Panc1 (cell line): Measurements from ENCODE around the gene PPP1R12A. TPM values are rescaled to one million over a fixed set of nuclear protein-coding genes. Genes with fewer than 3 reads are reported as not detected.

ENCODE experiments used
- ATAC-seq: fragments of 200-7000 bp; cut with Tn5 transposase; 2 replicates; pipeline ENCODE4 v1.9.1; 2020; ENCODE audit warnings: mild to moderate bottlenecking, moderate library complexity
- BruUV-seq: library from RNA; stranded (reverse); fragments of 400-500 nt; replicated peaks from 2 replicates; lab custom pipeline; 2021; lab: Mats Ljungman, UMichigan
- CTCF ChIA-PET: fragments of 300-600 bp; sonication (Branson Sonifier 250); formaldehyde crosslinking; loops from one replicate; lab custom pipeline; 2022; ENCODE audit warnings: antibody characterized with exemption; lab: Charles Lee
- POLR2A ChIA-PET: fragments of 300-600 bp; sonication (Branson Sonifier 250); formaldehyde crosslinking; loops from one replicate; lab custom pipeline; 2022; ENCODE audit warnings: antibody characterized with exemption; lab: Charles Lee
- DNase-seq: peaks from one replicate; pipeline ENCODE4 v3.0.0-alpha.2; 2010; ENCODE audit warnings: low read depth, low spot score
- H3K27ac ChIP-seq: 2 replicates; pipeline ENCODE4 v1.5.1; 2011; ENCODE audit warnings: mild to moderate bottlenecking, low read length, inconsistent platforms
- H3K27me3 ChIP-seq: fragments of 200-500 bp; sonication (Bioruptor generic); 2 replicates; pipeline ENCODE4 v1.6.0; 2014; ENCODE audit warnings: low read length, inconsistent platforms; ENCODE audit not compliant: control insufficient read depth, insufficient read depth
- H3K36me3 ChIP-seq: fragments of 200-500 bp; sonication (Bioruptor generic); 2 replicates; pipeline ENCODE4 v1.5.1; 2014; ENCODE audit warnings: inconsistent platforms, mild to moderate bottlenecking, low read length, moderate library complexity; ENCODE audit not compliant: control insufficient read depth, insufficient read depth
- H3K4me1 ChIP-seq: 2 replicates; pipeline ENCODE4 v1.5.1; 2011; ENCODE audit warnings: inconsistent platforms, mild to moderate bottlenecking, low read length, moderate library complexity; ENCODE audit not compliant: control insufficient read depth, insufficient read depth
- H3K4me3 ChIP-seq, 2 experiments: 2 replicates each; pipeline ENCODE4 v1.5.1; 2011 to 2012; ENCODE audit warnings: low read depth in 2 of 2, low read length in 2 of 2, mild to moderate bottlenecking in 2 of 2, inconsistent platforms in 1 of 2, moderate library complexity in 1 of 2
- H3K9me3 ChIP-seq: fragments of 200-500 bp; sonication (Bioruptor generic); 2 replicates; pipeline ENCODE4 v1.5.1; 2014; ENCODE audit warnings: low read depth, mild to moderate bottlenecking, inconsistent platforms, low read length, moderate library complexity; ENCODE audit not compliant: control insufficient read depth, insufficient read depth
- POLR2AphosphoS5 ChIP-seq: IDR thresholded peaks from 2 replicates; pipeline ENCODE4 v1.6.1; 2012; ENCODE audit warnings: mild to moderate bottlenecking, low read depth, low read length, moderate library complexity
- REST ChIP-seq, 2 experiments: IDR thresholded peaks; 2 replicates each; pipeline ENCODE4 v1.6.1; 2011 to 2012; ENCODE audit warnings: low read depth in 2 of 2, control low read depth in 1 of 2, low read length in 1 of 2, mild to moderate bottlenecking in 1 of 2, moderate library complexity in 1 of 2; ENCODE audit not compliant: insufficient read depth in 1 of 2
- SIN3A ChIP-seq: IDR thresholded peaks from 2 replicates; pipeline ENCODE4 v1.6.1; 2012; ENCODE audit warnings: low read depth, mild to moderate bottlenecking, low read length, moderate library complexity, borderline replicate concordance; ENCODE audit not compliant: insufficient read depth
- TCF7L2 ChIP-seq: IDR thresholded peaks from 2 replicates; pipeline ENCODE4 v1.6.1; 2011; ENCODE audit warnings: mild to moderate bottlenecking, low read depth, low read length, inconsistent platforms
- in situ Hi-C: cut with HindIII; loops from 2 replicates; pipeline ENCODE4 v1.10.0; 2016; ENCODE audit warnings: low sequenced_read_pairs, low pct_unique_long_range_greater_than_20kb
- intact Hi-C: fragments of 100-400 bp; cut with micrococcal nuclease; formaldehyde crosslinking; loops from one replicate; pipeline ENCODE4 v1.10.0; 2022; ENCODE audit not compliant: unreplicated experiment
- total RNA-seq: library from RNA; stranded (reverse); gene quantifications from one replicate; pipeline ENCODE4 v1.2.1, GENCODE V29; 2021; ENCODE audit not compliant: unreplicated experiment
- TF ChIP-seq, protein P1 (sequence below): fragments of 450-650 bp; IDR thresholded peaks from 2 replicates; pipeline ENCODE4 v1.5.1; 2017; ENCODE audit warnings: mild to moderate bottlenecking

The PPP1R12A gene
- total RNA-seq, 1 experiment from 2014 or later = 61.6 TPM

- H3K27me3 ChIP-seq = no peaks in the 10 kb centered on the region
- H3K4me1 ChIP-seq = no peaks in the 10 kb centered on the region; the same call in 1 of the 2 replicates
- in situ Hi-C loops (no loop called here), intact Hi-C loops (loop anchor here (10.0 kb wide), 1 partner anchor 299 kb away; no protein-coding TSS in a partner anchor)
- POLR2A ChIA-PET = interaction anchor here (0.6 kb wide), 1 partner anchor 195 kb away, joined by 7 read pairs; the partner anchor contains the start of gene PAWR
- no peak overlapping the region for H3K4me3 ChIP-seq
- CTCF ChIA-PET = no interaction called here
- no peak for TF ChIP-seq TCF7L2
- TF ChIP-seq, protein P1, sequence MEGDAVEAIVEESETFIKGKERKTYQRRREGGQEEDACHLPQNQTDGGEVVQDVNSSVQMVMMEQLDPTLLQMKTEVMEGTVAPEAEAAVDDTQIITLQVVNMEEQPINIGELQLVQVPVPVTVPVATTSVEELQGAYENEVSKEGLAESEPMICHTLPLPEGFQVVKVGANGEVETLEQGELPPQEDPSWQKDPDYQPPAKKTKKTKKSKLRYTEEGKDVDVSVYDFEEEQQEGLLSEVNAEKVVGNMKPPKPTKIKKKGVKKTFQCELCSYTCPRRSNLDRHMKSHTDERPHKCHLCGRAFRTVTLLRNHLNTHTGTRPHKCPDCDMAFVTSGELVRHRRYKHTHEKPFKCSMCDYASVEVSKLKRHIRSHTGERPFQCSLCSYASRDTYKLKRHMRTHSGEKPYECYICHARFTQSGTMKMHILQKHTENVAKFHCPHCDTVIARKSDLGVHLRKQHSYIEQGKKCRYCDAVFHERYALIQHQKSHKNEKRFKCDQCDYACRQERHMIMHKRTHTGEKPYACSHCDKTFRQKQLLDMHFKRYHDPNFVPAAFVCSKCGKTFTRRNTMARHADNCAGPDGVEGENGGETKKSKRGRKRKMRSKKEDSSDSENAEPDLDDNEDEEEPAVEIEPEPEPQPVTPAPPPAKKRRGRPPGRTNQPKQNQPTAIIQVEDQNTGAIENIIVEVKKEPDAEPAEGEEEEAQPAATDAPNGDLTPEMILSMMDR = no peak
- TF ChIP-seq SIN3A = no peak
- no peak for TF ChIP-seq POLR2AphosphoS5
- no peak for TF ChIP-seq REST (IDR thresholded peaks at IDR 0.05; ENCODE audit: insufficient read depth in 1 of 2, low read depth in 2 of 2, low read length in 1 of 2)
- no peak overlapping the region for H3K27ac ChIP-seq
- ATAC-seq = no peak
- no TSS peak for BruUV-seq
- no peaks in the 10 kb centered on the region for H3K9me3 ChIP-seq
- H3K36me3 ChIP-seq = no peaks in the 10 kb centered on the region
- no peak for DNase-seq
Observed at GRCh38 chr12:79885911-79886490, 48.9 kb downstream of the PPP1R12A start.

DNA sequence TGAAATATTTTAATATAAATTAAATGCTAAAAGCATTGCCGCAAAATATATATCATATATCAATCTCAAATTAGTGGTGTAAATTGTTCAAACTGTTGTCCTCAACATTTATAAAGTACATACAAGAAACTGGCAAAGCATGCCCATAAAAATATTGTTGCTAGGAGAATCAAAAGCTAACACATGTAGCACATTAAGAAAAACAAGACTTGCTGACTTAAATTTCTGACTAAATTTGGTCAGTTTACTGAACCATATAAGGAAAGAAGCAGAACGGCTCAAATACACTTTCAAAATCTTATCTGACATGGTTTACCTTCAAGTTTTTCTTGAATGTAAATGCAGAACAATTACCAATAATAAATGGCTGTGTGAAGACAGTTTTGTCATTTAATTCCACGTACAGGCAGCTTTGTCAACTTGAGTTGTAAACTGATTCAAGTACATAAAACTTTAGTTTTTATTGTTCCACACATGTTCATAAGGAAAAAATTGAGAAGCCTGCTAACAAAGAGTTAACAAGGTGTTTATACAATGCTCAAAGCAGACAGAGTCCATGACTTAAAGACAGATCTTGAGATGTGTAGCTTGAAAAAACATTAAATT, 50.4 kb downstream of the PPP1R12A start:
- Histone ChIP-seq H3K4me3 (no peak overlapping the region), H3K27me3 (no peaks in the 10 kb centered on the region), H3K9me3 (no peaks in the 10 kb centered on the region), H3K27ac (no peak overlapping the region), H3K4me1 (no peaks in the 10 kb centered on the region; the same call in 1 of the 2 replicates), H3K36me3 (no peaks in the 10 kb centered on the region)
- in situ Hi-C loops (no loop called here), intact Hi-C loops (loop anchor here (10.0 kb wide), 1 partner anchor 300 kb away; no protein-coding TSS in a partner anchor)
- ATAC-seq (no peak), DNase-seq (no peak)
- POLR2A ChIA-PET = no interaction called here
- TF ChIP-seq SIN3A = no peak
- TF ChIP-seq, protein P1 = no peak
- no peak for TF ChIP-seq POLR2AphosphoS5
- TF ChIP-seq REST (IDR thresholded peaks at IDR 0.05; ENCODE audit: insufficient read depth in 1 of 2, low read depth in 2 of 2, low read length in 1 of 2) = no peak
- no peak for TF ChIP-seq TCF7L2
- CTCF ChIA-PET = no interaction called here
- no TSS peak for BruUV-seq
